OCI-LY3 (cell line): Measurements from ENCODE around the gene RAB19.

Experiments used
- CTCF ChIP-seq: fragments of 200-600, 300-600 bp; sonication (generic); IDR thresholded peaks from 2 replicates; pipeline ENCODE4 v1.5.1; 2014; ENCODE audit warnings: antibody characterized with exemption, low read length, low read depth
- EZH2phosphoT487 ChIP-seq: fragments of 200-600 bp; shearing (Covaris generic); IDR thresholded peaks from 2 replicates; pipeline ENCODE4 v1.6.1; 2018; ENCODE audit warnings: antibody characterized with exemption, mixed run types, low read depth

DNA sequence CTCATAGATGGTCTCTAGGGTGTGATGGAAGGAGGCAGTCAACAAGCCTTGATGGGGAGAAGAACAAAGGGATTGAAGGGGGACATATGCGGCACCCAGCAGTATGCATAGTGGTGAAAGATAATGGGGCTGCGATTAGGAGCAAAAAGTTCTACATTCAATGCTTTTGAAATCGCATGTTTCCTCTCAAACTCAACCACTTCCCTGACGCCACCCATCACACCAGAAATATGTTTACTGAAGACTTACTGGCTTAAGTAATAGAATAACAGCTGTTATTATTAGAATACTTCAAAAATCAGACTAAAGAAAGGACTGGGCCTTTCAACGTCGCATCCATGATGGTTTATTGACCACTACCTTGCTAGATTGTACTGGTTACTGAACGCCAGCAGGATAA is 44.0 kb downstream of the RAB19 start:
- TF ChIP-seq EZH2phosphoT487 = no peak
- no peak for TF ChIP-seq CTCF
